Left ventricle myocardium superior (tissue), 1 donor: ENCODE data around the gene UBAP1L. TPM values are rescaled to one million over a fixed set of nuclear protein-coding genes. Genes with fewer than 3 reads are reported as not detected.
A peak's percentile ranks its signal among the peaks of the same experiment; 100 is the strongest.
"Not testable (repeated sequence)": the region's sequence is repeated elsewhere in the genome, so short reads cannot be mapped to it uniquely, and the experiment has no call there.

Source experiments
- ATAC-seq: fragments of 200-7000 bp; cut with Tn5 transposase; one replicate; pipeline ENCODE4 v1.9.1; 2020; ENCODE audit warnings: mild to moderate bottlenecking, moderate library complexity
- DNase-seq: peaks from one replicate; pipeline ENCODE4 v3.0.0-alpha.2; 2020
- intact Hi-C: fragments of 100-400 bp; cut with micrococcal nuclease; formaldehyde crosslinking; loops from one replicate; pipeline ENCODE4 v1.11.0; 2022
- total RNA-seq: library from RNA; stranded (reverse); fragmentation: NEBNext Ultra II Directional; extraction: Animal tissue kit (Norgen Biotek cat#: 25700); gene quantifications from one replicate; pipeline ENCODE4 v1.2.1, GENCODE V29; 2021
- donor health status: DM: no; HTN: yes; CAD: no; lungs with severe emphysema.

UBAP1L gene
- total RNA-seq, 1 donor from 2014 or later: 1.3 TPM

GRCh38 chr15:65056106-65056505 is 58.9 kb downstream of the UBAP1L start:
- intact Hi-C loops: no loop called here

GRCh38 chr15:65055201-65055870 is 59.7 kb downstream of the UBAP1L start:
- intact Hi-C loops: loop anchor here (2.0 kb wide), 1 partner anchor 45 kb away; no protein-coding TSS in a partner anchor
- peak; percentile 48 for DNase-seq

More at GRCh38 chr15:65056106-65056505, 58.9 kb downstream of the UBAP1L start:
- ATAC-seq (no peak), DNase-seq (no peak)

GRCh38 chr15:65054333-65055200 is 60.4 kb downstream of the UBAP1L start:
- peak; percentile 83 for ATAC-seq
- intact Hi-C loops: loop anchor here (2.0 kb wide), 1 partner anchor 46 kb away; no protein-coding TSS in a partner anchor
- peak; percentile 85 for DNase-seq

More at GRCh38 chr15:65055201-65055870, 59.7 kb downstream of the UBAP1L start:
- ATAC-seq: peak; percentile 74

- DNase-seq (no peak), ATAC-seq (no peak)
- intact Hi-C loops: no loop called here
These were observed 62.0 kb downstream of the UBAP1L start for GRCh38 chr15:65052956-65053355.

- no peak for DNase-seq
- ATAC-seq: no peak
- intact Hi-C loops: no loop called here
These were observed 63.7 kb downstream of the UBAP1L start for GRCh38 chr15:65051266-65051665.

- intact Hi-C loops: no loop called here
- DNase-seq (no peak), ATAC-seq (no peak)
These were observed 64.7 kb downstream of the UBAP1L start for GRCh38 chr15:65050270-65050669.

- DNase-seq (peak; percentile 94), ATAC-seq (peak; percentile 87)
These were observed 65.6 kb downstream of the UBAP1L start for GRCh38 chr15:65049418-65049840.

GRCh38 chr15:65048241-65048640 is 66.8 kb downstream of the UBAP1L start:
- ATAC-seq (no peak), DNase-seq (no peak)
- intact Hi-C loops: no loop called here

More at GRCh38 chr15:65049418-65049840, 65.6 kb downstream of the UBAP1L start:
- intact Hi-C loops: no loop called here

- ATAC-seq: peak; percentile 91
- intact Hi-C loops: no loop called here
- DNase-seq: peak; percentile 85
These were observed 70.1 kb downstream of the UBAP1L start, which contains the start of gene SLC51B for GRCh38 chr15:65044724-65045481. Gene SLC51B (plus strand): TSS chr15:65045387. CDS start chr15:65050005, 4,618 bp downstream.

- DNase-seq, intact Hi-C loops: not testable (repeated sequence)
- ATAC-seq: peak; percentile 41
These were observed 70.8 kb downstream of the UBAP1L start for GRCh38 chr15:65044218-65044617.

GRCh38 chr15:65042776-65043327 is 72.1 kb downstream of the UBAP1L start:
- intact Hi-C loops: no loop called here
- ATAC-seq: no peak
- DNase-seq: no peak

Other genes with a start within 250 kb of the UBAP1L start
- 1.3 TPM for gene ANKDD1A, start 203.3 kb downstream of the UBAP1L start, total RNA-seq
- 47.8 TPM for gene SPG21, start 125.3 kb downstream of the UBAP1L start, total RNA-seq
- gene MTFMT, start 85.6 kb downstream of the UBAP1L start, total RNA-seq: 20.4 TPM
- gene SLC51B, start 69.8 kb downstream of the UBAP1L start, total RNA-seq: not detected
- 18.9 TPM for gene RASL12, start 47.2 kb downstream of the UBAP1L start, total RNA-seq
- gene KBTBD13, start 38.5 kb downstream of the UBAP1L start, total RNA-seq: 10.6 TPM
- gene PDCD7, start 18.6 kb upstream of the UBAP1L start, total RNA-seq: 15.8 TPM
- gene CLPX, start 70.1 kb upstream of the UBAP1L start, total RNA-seq: 58.3 TPM
- gene CILP, start 96.3 kb upstream of the UBAP1L start, total RNA-seq: 7.8 TPM
- gene PARP16, start 171.7 kb upstream of the UBAP1L start, total RNA-seq: 4.1 TPM
- gene RNU5A-1, start 180.9 kb upstream of the UBAP1L start, total RNA-seq: not detected
- gene RNU5B-1, start 189.5 kb upstream of the UBAP1L start, total RNA-seq: 40.8 TPM